ENCODE results near the gene SPAG9.

DNA sequence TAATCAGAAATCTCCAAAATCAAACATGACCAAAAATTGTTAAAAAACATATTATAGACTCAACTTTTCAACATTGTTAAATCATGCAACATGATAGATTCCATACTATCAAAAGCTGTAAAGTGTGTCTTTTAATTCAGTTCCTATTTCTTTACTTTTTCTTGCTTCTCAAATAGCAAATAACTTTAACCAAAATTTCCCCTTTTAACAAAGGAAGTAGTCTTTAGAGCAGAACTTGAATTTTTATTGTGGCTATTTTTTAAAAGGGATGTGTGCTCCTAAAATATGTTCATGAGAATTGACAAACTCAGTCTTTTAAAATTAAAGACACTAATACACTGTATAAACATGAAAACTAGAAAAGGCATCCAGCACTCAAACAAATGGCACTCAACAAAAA, 49.1 kb downstream of the SPAG9 start:
- TF ChIP-seq, protein P1, sequence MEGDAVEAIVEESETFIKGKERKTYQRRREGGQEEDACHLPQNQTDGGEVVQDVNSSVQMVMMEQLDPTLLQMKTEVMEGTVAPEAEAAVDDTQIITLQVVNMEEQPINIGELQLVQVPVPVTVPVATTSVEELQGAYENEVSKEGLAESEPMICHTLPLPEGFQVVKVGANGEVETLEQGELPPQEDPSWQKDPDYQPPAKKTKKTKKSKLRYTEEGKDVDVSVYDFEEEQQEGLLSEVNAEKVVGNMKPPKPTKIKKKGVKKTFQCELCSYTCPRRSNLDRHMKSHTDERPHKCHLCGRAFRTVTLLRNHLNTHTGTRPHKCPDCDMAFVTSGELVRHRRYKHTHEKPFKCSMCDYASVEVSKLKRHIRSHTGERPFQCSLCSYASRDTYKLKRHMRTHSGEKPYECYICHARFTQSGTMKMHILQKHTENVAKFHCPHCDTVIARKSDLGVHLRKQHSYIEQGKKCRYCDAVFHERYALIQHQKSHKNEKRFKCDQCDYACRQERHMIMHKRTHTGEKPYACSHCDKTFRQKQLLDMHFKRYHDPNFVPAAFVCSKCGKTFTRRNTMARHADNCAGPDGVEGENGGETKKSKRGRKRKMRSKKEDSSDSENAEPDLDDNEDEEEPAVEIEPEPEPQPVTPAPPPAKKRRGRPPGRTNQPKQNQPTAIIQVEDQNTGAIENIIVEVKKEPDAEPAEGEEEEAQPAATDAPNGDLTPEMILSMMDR (conservative IDR thresholded peaks at IDR 0.05; ENCODE audit: low read depth in 2 of 2), result no peak
- no peak for TF ChIP-seq POLR2AphosphoS5 (IDR thresholded peaks at IDR 0.05; ENCODE audit: low read depth)
- TF ChIP-seq ZNF331 (CRISPR knock-in tag; IDR thresholded peaks at IDR 0.05; ENCODE audit: low read depth), result no peak
- TF ChIP-seq, protein P2, sequence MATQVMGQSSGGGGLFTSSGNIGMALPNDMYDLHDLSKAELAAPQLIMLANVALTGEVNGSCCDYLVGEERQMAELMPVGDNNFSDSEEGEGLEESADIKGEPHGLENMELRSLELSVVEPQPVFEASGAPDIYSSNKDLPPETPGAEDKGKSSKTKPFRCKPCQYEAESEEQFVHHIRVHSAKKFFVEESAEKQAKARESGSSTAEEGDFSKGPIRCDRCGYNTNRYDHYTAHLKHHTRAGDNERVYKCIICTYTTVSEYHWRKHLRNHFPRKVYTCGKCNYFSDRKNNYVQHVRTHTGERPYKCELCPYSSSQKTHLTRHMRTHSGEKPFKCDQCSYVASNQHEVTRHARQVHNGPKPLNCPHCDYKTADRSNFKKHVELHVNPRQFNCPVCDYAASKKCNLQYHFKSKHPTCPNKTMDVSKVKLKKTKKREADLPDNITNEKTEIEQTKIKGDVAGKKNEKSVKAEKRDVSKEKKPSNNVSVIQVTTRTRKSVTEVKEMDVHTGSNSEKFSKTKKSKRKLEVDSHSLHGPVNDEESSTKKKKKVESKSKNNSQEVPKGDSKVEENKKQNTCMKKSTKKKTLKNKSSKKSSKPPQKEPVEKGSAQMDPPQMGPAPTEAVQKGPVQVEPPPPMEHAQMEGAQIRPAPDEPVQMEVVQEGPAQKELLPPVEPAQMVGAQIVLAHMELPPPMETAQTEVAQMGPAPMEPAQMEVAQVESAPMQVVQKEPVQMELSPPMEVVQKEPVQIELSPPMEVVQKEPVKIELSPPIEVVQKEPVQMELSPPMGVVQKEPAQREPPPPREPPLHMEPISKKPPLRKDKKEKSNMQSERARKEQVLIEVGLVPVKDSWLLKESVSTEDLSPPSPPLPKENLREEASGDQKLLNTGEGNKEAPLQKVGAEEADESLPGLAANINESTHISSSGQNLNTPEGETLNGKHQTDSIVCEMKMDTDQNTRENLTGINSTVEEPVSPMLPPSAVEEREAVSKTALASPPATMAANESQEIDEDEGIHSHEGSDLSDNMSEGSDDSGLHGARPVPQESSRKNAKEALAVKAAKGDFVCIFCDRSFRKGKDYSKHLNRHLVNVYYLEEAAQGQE (IDR thresholded peaks at IDR 0.05; ENCODE audit: unreplicated experiment), result no peak
- no peak for TF ChIP-seq EZH2 (IDR thresholded peaks at IDR 0.05; ENCODE audit: low read depth, unreplicated experiment)
- TF ChIP-seq EZH2phosphoT487 (IDR thresholded peaks at IDR 0.05; ENCODE audit: unreplicated experiment), result no peak
